SHP77 treated with DMSO at 0.1 percent for 48 hours (cell line): ENCODE data around the gene RGS14.
A peak's percentile ranks its signal among the peaks of the same experiment; 100 is the strongest.

ENCODE experiments used
- DNase-seq: peaks from one replicate; lab custom pipeline; 2025; lab: John Stamatoyannopoulos, UW

RGS14 gene, protein sequence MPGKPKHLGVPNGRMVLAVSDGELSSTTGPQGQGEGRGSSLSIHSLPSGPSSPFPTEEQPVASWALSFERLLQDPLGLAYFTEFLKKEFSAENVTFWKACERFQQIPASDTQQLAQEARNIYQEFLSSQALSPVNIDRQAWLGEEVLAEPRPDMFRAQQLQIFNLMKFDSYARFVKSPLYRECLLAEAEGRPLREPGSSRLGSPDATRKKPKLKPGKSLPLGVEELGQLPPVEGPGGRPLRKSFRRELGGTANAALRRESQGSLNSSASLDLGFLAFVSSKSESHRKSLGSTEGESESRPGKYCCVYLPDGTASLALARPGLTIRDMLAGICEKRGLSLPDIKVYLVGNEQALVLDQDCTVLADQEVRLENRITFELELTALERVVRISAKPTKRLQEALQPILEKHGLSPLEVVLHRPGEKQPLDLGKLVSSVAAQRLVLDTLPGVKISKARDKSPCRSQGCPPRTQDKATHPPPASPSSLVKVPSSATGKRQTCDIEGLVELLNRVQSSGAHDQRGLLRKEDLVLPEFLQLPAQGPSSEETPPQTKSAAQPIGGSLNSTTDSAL

DNA sequence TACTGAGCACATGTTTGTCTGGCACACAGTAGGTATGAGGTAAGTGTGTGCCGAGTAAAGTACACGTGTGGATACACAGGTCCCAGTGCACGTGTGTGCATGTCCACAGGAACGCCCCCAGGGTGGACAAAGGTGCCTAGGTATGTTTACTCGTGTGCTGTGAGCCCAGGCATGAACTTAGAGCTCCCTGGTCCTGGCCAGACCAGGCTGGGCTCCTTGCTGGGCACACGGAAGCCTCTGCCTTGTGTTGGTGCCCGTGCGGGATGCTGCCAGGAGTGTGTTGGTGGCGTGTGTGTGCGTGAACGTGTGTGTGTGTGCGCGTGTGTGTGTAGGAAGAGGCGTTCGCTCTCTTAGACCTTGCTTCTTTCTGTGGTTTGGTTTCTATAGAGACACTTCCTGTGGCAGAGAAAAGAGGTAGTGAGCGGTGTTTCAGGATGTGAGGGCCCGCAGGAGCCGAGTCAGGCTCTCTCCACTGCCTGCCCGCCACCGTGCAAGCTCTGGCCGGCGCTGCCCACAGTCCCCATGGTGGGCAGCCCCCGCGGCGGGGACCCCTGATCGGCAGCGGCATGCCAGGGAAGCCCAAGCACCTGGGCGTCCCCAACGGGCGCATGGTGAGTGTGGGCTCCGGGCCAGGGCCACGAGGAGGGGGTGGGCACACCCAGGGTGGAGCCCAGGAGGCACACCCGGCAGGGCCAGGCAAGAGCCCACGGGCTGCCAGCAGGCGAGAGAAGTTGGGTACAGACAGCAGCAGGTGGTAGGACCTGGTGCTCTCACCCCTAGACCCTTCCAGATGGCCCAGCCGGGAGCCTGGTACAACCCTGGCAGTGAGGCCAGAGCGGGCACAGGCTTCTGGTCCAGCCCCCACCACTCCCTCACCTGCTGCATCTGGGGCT lies at the start of gene RGS14:
RGS14 (plus strand) TSS at position 466 of the 893 bp plus-strand sequence; CDS start at position 567, 101 bp downstream.
- DNase-seq, result no peak

DNA sequence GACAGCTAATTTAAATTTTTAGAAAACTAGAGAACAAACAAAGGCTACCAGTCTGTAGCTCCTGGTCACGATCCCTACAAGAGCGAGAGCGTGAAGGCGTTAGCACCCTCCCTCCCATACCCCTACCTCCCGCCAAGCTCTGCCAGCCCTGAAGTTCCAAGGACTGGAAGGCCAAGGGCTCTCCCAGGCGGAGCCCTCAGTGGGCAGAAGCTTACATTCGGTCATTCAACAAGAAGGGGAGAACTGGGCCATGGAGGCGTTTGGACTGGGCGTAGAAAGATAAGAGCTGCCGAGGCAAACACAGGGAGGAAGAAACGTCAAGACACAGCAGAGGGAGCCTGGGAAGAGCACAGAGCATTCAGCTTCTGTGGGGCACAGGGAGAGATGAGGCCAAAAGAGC lies 49.0 kb upstream of the RGS14 start:
- DNase-seq, result no peak

DNA sequence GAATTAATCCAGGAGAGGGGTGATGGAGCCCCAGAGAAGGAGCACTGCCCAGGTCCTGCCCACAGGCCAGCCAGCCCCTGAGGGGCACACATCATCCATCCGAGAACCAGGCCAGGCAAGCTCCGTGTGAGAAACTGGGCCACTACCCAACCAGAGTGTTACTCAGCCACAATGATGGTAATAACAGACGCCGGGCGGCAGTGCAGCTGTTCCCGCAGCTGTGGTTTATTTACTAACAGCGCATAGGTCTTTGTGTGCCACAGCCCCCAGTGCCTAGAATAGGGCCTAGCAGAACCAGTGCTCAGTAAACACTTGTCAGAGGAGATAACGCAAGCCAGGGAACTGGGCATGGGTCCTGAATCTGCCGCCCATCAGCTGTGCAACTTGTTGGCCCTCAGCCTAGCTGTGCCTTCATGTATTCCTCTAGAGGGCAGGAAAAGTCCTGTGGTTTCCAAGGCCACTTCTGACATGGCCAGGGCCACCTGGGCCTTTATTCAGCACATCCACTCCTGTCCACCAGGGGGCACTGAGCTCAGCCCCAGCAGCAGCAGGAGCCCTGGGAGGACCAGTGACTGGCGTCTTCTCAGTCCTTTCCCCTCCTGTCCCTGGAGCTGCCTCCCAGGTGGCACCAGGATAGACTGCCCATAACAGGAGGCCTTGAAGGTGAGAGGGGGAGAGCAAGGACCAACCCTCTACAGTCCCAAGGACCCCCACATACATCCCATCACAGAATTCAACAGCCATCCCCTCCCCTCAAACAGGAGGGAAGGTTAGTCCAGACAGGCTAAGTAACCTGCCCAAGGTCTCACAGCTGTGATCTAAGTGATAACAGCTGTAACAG lies 48.2 kb upstream of the RGS14 start:
- DNase-seq, result peak; percentile 38

DNA sequence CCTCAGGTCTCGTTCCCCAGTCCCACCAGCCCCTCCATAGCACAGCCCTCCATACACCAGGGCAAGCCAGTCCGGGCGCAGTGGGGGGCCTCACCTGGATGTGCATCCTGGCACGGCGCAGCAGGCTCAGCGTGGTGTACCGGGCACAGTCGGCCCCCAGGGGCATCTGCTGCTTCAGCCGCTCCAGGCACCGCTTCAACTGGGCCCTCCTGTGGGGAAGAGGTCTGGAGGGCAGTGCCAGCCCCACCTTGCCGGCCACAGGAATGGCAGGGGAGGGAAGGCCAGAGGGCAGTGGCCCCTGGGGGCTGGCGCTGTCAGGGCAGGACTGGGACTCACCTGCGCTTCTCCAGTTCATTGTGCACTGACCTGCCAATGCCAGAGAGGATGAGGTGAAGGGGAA lies 47.4 kb upstream of the RGS14 start:
- no peak for DNase-seq

DNA sequence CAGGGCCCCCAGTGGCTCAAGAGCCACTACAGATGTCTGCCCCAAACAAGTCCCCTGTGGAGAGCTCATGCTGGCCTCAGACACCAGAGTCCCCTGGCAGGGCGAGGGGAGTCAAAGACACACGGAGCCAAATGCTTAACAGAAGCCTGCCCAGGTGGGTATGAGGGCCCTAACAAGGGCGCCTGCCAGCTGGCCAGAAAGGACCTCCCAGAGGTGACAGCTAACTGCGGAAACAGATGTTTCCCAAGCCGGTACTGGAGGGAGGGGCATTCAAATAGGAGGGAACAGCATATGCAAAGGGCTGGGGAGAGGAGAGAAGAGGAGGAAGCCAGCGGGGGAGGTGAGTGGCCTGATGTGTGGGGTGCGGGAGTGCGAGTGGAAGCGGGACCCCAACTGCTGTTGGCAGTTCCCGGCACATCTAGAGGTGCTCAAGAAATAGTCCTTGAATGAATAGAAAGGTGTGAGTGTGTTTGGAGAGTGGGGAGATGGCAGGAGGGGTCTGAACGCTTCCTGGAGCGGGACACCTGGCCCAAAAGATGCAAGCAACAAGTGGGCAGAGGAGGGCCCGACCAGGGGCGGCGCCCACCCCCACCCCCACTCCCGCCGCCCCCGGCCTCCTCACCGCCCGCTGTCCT lies 46.9 kb upstream of the RGS14 start:
- DNase-seq, result no peak

DNA sequence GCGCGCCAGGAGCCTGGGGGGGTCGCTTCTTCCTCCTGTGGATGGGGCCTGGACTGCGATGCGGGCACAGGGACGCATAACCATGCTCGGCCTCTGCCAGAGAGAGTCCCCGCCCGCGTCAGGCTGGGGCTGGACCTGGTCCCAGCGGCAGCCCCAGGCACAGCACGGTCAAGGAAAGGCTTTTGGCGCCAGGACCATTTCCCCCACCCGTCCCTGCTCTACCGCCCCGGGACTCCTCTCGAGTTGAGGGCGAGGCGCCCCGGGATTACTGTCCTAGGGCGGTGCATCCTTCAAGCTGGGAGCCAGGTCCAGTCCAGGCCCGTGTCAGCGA lies 46.4 kb upstream of the RGS14 start:
- DNase-seq, result no peak

DNA sequence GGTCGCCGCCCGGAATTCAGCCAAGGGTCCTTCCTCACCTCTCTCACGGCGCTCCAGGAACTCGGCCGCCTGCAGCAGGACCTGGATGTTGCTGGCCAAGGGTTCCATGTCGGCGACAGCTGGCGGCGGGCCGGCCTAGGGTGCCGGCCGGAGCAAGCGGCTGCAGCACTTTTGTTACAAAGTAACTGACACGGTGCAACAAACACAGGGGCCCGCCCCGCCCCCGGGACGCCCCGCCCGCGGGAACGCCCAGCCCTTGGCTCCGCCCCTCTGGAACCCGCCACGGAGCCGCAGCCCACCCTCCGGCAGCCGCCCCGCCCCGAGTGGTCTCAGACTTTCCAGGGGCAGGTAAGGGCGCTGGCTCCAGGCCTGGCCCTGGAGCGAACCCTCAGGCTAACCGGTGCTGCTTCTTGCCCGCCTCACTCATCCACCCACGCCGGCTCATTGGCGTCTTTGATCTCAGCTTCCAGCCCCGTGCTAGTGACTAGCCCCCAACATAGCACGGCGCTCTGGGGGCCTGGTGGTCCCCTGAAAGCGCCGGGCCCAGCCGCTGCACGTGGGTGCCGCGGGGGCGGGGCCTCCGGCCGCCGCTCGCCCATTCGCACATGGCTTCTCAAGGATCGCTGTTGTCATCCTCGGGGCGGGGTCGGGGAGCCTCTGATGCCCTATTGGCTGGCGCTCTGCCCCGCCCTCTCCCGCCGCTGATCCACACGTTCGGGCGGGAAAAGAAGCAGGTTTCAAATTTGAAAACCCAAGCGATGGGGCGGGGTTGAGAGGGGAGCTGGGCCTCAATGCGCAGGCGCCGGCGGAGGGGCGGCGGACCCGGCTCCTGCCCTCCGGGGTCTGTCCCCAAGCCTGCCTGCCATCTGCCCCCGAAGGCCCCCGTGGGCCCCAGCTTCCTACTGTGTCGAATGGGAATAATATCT lies 45.7 kb upstream of the RGS14 start, which contains the start of gene MXD3:
MXD3 (minus strand) TSS at position 176 of the 926 bp plus-strand sequence; CDS start at position 108, 68 bp downstream.
- peak; percentile 92 for DNase-seq

DNA sequence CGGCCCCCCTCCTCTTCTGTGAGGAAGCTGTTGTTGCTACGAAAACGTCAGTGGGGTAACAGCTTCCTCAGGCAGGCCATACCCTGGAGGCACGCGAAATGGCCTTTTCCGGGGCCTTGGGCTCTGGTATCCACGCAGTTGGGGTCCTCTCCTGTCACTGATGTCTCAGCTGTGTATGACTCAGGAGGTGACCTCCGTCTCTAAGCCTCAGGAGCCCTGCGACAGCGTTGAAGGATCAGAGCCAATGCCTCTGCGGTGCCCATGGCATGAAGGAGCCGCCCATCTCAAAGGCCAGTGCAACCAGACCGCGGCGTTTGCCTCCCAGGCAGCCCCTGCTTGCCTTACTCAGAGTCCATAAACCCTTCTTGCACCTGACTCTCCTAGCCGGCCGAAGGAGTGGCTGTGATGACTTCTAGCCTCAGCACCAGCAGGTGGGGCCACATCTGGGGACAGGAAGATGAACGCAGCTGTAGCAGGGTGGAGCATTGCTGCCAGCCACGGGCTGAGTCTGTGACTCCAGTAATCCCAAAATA lies 45.0 kb upstream of the RGS14 start:
- DNase-seq, result no peak

DNA sequence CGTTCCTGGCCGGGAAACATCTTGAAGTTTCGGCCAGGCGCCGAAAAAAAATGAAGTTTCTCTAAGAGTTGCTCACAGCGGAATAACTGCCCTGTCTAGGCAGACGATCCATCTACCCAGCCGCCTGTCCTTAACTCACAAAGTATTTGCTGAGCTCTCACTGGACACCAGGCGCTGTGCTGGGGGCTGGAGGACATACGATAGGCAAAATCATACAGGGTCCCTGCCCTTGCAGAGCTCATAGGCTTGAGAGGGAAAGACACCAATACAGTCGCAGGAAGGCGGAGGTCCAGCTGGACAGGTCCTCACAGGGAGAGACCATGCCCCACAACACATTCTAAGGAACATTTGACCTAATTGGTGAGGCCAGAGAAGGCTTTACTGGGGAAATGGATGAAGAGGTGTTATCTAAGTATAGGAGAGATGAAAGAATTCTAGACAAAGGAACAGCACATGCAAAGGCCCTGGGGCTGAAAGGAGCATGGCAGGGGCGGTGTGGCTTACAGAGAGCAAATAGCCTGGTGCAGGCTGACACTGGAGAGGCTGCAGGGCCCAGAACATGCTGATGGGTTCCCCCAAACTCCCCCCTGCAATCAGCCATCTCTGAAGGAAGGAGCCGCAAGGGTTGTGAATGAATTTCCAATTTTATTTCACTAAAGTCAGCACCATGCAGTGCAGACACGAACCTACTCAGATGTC lies 44.0 kb upstream of the RGS14 start:
- DNase-seq, result no peak

DNA sequence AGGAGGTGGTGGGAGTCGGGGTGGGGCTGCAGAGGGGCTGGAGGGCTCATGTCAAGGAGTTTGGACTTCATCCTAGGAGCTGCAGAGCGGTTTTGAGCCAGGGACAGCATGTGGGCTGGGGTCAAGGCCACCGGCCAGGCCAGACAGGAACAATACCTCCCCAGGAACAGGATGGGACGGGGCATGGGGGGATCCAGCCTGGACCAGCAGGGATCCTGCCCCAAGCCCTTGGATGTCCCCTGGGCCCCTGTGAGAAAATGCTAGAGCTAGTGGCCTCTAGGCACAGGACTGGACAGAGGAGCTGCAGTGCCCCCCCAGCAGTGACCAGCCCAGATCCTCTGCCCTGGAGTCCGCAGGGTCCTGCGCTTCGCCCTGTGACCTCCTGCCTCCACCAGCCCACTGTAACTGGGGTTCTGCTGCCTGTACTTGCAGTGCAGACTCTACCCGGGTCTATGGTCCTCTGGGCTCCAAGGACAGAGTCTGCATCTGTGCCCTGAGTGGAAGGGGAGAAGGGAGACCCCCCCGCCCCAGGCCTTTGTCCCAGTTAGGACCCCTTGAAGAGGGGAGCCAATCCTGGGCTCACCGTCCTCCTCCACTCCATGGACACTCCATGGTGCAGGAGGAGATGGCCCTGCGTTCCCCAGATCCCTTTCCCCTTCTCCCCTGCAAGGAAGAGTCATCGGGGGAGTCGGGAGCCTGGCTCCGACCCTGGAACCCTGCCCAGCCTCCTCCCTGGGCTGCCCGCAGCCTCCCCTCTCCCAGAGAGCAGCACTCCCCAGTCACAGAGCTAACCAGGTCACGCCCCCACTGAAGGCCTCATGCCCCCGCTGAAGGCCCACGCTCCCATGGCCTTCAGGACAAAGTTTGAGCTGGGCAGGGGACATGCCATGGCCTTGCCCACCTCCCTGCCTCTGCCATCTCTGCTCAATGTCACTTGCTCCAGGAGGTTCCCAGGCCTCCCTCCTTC lies 43.1 kb upstream of the RGS14 start:
- no peak for DNase-seq

DNA sequence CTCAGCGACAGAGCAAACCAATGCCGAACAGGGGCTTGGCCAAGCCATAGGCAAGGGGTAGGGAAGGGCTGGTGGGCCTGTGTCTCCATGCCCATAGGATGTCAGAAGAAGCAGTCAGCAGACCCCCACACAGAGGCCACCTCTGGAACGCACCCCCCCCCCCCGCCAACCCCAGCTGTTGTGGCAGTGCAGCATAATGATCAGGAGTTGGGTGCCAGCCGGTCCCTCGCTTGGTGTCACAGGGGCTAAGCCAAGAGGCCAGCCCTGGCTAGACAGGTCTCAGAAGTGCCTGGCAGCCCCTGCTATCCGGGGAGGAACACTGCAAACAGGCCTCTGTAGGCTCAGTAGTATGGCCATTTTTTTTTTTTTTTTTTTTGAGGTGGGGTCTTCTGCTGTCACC lies 42.3 kb upstream of the RGS14 start:
- DNase-seq, result no peak

DNA sequence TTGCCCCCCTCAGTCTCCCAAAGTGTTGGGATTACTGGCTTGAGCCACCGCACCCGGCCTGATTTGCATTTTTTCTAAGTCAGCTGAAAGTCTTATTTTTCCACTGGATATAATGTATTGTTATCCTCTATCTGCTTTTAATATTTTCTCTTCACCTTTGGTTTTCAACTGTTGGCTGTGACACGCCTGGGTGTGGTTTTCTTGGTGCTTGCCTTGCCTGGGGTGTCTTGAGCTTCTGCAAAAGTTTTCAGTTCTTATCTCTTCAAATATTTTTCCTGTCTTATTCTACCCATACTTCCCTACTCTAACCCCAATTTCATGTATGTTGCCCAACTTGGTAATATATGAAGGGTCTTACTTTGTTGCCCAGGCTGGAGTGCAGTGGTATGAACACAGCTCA lies 41.7 kb upstream of the RGS14 start:
- no peak for DNase-seq

DNA sequence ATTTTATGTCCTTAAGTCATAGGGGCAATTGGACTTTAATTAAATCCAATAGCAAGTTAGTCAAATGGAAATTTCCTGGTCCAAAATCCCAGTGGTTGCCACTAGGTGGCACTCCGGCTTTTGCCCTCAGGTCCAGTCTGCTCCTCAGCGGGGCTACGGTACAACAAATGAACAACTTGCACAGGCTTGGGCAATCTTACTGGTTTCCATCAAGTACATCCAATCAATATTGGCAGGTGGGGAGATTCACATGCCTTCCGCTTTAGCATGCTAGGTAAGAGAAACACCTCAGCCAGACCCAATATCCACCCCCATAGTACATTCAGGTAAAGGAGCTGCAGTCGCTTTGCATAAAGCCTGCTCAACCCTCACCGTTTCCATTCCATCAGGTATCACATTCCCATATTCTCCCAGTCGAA lies 39.8 kb upstream of the RGS14 start:
- peak; percentile 44 for DNase-seq

DNA sequence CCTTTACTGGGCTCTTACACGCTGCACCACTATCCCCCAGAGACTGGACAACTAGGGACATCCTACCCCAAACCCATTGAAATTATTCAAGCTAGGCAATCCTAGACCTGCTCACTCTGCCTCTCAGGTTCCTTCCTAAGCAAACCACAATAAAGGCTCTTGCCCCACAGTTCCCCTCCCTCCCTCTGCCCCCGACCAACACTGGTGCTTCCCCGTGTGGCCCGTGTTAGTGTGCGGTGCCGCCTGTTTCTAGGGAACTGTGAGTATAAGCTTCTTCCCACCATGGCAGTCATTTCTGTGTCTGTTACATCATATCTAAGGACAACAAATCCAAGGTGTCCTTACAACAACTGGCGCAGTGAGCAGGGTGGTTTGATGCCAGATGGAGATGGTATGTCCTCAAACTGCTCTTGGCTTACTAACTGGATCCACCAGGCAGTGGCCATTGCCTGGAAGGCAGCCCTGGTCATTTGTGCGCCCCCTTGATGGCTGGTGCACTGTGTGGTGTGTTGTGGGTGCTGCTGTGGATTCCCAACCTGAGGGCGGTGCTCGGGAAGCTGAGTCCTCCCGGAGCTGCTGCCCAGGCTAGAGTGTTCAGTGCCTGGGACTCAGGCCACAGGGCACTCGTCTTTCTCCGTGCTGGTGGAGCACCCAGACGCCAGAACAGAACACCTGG lies 37.7 kb upstream of the RGS14 start:
- no peak for DNase-seq

DNA sequence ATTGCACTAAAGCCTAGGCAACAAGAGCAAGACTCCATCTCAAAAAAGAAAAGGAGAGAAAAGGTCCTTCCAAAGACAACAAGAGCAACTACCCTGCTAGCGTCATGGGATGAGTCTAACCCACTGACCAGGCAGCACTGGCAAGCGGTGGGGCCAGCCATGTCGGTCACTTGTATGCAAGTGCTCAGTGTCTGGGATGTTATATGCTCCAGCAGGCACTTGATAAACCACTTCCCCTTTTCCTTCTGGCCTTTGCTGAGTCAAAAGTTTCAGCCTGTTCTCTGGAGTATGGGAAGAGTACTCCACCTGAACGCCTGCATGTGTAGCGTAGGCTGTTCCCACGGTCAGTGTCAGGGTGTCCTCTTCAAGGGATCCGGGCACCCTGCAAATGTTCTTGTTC lies 36.8 kb upstream of the RGS14 start:
- no peak for DNase-seq

DNA sequence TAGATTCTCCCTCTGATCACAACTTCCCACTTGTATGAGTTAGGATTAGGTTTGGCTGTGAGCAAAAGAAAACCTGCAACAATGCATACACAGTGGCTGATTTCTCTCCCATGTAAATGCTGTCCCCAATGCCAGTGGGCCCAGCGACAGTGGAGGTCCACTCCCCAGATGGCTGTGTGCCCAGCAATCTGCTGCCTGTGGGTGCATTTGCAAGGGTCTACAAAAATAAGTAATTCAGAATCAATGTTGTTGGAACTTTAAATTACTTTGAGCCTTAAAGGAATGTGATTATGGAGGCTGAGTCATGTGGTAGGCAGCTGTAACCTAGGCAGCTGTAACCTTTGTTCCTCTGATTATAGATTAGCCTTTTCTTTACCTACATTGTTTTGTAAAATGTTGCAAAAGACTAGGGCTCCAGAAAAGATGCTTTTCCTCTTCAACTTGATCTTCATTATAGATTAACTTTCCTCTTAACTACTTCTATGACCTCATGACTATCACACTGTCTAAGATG lies 31.8 kb upstream of the RGS14 start:
- DNase-seq, result no peak
